GM21367 (cell line): ENCODE measurements around the gene ZNF436.

Experiments used
- ATAC-seq: cut with Tn5 transposase; IDR thresholded peaks from one replicate; pipeline ENCODE4 v1.9.1; 2021; ENCODE audit not compliant: unreplicated experiment

Gene ZNF436

DNA sequence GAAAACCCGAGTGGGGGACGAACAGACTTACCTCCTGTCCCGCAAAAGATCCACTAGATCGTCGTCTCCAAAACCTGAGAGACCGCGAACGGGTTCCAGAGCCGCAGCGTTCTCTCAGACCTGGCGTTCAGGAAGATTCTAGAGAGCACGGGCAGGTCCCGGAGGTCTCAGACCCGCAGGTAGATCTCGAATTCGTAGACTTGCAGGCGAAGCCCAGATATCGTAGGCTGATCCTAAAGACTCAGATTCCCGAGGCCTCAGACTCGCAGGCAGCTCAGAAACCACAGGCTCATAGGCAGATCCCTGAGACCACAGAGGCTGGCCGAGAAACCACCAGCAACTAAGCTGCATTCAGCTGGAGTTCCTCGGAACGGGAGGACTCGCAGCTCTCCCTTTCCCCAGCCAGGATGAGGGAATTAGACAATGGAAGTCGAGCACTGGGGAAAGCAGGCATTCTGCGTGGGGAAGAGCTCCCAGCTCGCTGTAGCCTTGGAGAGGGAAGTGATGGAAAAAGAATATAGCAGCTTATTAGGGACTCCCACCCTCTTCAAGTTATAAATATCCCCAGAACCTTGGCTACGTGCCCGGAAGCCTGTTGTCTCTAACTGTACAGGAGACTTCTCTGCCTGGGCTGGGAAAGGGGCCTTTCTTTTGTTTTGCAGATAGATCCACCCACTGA lies at the start of gene ZNF436:
Gene ZNF436 (minus strand): TSS at position 502 of the 679 bp plus-strand sequence. CDS start 1,831 bp downstream, outside the sequence.
- ATAC-seq, result no peak

DNA sequence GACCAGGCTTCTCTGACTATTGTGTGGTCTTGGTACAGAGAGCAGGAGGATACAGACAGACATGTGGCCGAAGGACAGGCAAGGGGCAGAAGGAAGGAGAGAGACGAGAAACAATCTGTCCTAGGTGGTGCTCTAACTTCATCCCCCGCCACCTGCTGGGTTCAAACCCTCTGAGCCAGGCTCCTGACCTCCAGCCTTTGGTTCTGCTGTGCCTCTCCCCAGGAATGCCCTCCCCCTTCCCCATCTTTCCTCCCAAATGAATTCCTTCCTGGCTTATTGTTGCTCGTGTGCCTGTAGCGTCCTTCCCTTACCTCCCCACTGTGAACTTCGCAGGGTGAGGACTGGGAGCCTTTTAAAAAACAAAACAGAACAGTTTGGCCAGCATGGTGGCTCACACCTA lies 49.5 kb upstream of the ZNF436 start:
- no peak for ATAC-seq

DNA sequence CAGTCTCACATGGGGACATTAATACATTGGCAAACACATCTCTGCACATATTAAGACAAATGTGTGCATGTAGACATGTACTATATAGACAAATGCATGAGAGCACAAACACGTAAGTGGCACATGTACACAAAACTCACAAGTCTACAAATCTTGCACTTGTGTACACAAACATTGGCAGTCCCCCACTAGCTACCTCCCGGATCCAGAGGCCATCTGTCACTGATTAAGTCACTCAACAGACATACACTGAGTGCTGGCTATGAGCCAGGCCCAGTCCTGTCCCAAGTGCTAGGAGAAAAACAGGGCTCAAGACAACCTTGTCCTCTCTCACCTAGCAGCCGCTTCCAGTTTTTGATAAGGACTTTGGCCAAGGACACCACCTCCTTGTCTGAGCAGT lies 47.9 kb upstream of the ZNF436 start:
- ATAC-seq, result no peak

DNA sequence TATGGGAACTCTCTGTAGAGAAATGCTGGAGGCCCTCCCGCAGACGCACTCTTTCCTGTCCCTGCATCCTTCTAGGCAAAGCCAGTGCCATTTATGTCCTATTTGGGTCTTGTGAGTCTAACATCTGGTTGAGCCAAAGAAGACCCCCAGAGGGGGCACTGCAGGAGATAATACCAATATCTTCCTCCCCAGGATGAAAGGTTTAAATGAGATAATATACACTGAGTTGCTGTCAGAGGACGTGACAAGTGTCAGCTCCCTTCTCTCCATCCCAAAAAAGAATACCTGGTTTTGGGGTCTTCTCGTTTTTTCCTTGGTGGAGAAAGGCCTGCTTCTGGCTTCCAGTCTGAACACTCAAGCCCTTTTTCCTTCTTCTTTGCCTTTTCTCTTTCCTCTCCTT lies 47.3 kb upstream of the ZNF436 start:
- ATAC-seq, result no peak

GRCh38 chr1:23408797-23409290 lies 39.2 kb upstream of the ZNF436 start:
- no peak for ATAC-seq

- no peak for ATAC-seq
Observed at GRCh38 chr1:23407016-23407630, 37.5 kb upstream of the ZNF436 start.

DNA sequence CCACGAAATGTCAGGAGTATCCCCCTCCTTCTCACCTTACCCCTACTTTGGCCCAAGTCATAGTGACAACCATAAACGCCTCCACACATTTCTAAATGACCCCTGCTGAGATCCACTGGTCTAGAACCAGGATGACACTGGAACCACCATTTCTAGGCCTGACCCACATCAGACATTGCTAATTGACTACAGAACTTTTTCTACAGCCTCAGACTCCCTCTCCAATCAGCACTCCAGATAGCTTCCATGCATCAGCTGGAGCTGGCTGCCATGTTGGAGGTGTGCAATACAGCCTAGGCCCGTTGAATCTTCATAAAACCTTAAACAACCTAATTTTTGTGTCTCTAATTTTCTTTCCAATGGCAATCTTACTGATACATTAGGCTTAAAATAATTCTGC lies 36.3 kb upstream of the ZNF436 start:
- no peak for ATAC-seq

DNA sequence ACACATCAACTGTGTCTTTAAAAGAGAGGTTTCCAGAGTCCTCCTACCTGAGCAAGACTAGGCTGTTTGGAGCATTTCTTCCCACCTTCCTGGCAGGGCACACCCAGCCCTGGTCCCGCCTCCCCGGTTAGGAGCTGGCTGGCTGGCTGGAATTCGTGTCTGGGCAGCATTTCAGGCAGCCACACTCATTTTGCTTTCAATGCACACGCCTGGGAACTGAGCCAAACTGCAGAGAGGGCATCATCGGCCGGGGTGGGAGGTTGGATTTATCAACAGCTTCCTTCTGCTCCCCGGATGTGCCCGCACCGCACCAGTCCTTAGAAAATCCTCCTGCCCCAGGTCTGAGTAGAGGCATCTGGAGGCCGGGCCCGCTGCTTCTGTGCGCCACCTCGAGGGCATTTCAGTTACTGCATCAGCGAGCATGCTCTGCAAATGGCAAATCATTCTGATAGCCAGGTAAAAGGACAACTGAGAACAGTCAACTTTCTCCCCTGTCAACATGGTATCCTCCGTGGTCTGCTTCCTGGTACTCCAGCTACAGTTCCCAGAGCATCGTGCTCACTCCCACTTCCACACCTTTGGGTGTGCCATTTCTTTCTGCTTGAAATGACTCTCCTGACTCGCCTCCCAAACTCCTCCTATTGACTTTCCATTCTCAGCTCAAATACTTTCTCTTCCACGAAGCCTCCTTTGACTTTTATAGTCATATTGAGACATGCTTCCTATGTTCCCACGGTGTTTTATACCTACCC lies 34.3 kb upstream of the ZNF436 start:
- no peak for ATAC-seq

- ATAC-seq, result no peak
Observed at GRCh38 chr1:23403355-23403734, 33.7 kb upstream of the ZNF436 start.

GRCh38 chr1:23403038-23403336 lies 33.4 kb upstream of the ZNF436 start:
- no peak for ATAC-seq

DNA sequence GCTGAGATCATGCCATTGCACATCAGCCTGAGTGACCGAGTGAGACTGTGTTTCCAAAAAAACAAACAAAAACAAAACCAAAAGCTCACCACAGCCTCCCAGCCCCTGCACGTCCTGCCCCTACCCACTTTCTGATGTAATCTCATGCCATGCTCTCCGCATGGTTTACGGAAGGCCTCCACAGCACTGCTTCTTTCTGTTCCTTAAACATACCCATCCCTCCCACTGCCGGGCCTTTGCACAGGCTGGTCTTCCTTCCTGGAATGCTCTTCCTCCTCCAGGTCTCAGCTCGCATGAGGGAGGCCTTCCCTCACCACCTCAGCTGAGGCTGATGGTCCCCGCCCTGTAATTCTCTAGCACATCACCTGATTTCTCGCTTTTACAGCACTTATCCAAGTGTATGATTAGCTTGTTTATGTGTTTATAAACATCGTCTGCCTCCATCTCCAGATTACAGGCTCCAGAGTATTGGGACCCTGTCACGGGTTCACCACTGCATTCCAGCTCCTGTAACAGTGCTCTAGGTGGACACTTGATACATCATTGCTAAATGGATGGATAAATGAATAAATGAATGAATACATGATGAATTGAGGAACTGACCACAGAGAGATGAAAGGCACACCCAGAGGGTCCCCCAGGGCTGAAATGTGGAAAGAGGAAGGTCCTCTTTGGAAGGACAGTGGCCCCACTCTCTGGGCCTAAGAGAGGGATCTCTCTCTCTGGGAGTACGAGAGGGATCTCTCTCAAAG lies 32.8 kb upstream of the ZNF436 start:
- no peak for ATAC-seq

DNA sequence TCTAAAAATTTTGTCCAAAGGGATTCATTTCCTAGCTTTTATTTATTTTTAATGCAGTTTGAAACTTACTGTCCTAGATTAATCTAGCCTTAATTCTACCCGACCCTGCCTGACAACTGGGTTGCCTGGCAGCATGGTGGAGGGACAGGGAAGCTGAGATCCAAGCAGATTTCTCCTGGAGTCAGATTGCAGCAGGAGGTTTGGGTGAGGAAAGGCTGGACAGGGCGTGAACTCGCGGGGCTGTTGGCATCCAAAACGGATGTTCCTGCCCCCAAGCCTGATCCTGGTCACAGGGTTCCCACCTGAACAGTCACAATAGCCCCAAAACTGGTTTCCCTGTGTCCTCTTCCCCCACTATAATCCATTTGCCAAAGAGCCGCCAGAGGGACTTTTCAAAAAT lies 31.7 kb upstream of the ZNF436 start:
- ATAC-seq, result no peak

DNA sequence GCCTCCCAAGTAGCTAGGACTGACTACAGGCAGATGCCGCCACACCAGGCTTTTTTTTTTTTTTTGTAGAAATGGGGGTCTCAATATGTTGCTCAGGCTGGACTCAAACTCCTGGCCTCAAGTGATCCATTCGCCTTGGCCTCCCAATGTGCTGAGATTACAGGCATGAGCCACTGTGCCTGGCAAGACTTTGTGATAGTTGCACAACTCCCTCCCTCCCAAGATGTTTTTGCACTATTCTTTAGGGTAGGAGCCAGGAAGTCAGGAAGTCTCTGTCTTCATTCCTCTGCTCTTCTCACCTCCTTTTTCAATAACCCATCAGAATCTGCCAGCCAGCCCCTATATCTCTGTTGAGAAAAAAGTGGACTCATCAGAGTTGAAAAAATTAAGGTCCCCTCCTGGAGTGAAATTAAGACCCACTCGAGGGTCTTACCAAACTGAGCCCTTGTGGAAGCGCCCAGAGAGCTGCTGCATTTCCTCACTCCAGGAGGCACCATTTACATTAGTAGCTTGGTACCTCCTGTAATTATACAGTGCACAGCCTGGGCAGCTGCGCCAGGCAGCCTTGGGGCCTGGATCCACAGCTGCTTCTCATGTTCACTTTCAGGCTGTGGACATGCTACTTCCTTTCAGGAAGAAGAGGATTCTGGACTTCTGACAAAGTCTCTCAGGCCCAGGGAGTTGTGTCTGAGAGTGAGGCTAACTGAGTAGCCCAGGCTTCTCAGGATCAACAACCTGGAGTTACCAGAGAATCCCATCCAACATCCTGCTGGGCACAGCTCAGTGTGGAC lies 30.9 kb upstream of the ZNF436 start:
- no peak for ATAC-seq

GRCh38 chr1:23399229-23399628 lies 29.6 kb upstream of the ZNF436 start:
- no peak for ATAC-seq

DNA sequence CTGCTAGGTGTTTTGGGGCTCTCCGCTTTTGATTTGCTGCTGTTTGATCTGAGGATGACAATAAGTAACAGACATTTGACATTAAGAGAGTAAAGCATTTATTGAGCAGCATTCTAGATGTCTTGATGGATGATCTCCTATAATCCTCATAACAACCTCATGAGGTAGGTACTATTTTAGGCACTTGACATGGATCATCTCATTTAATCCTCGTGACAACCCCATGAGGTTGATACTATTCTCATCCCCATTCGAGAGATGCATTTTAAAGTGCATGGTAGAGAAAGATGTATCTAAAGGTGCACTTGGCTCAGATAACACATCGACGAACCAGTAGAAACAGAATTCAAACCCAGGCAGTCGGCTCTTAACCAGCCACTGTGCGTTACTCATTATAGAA lies 28.3 kb upstream of the ZNF436 start:
- ATAC-seq, result no peak

GRCh38 chr1:23396380-23396779 lies 26.7 kb upstream of the ZNF436 start:
- no peak for ATAC-seq

GRCh38 chr1:23395849-23396248 lies 26.2 kb upstream of the ZNF436 start:
- no peak for ATAC-seq

DNA sequence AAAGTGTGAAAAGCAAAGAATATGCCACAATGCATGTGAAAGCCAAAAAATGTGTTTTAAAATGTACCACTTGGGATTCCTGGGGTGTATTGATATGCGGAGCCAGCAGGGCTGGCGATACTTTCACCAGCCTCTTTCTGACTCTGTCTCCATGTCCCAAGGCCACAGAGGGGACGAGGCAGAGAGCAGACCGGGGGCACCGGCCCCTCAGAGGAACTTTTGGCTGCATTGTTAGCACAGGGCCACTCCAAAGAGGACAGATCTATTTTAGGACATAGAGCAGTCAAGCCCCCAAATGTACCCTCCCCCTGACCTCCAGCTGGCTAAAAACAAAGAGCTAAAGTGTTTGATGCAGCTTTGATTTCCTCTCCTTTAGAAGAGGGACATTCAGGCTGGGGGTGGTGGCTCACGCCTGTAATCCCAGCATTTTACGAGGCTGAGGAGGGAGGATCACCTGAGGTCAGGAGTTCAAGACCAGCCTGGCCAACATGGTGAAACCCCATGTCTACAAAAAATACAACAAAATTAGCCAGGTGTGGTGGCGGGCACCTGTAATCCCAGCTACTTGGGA lies 25.6 kb upstream of the ZNF436 start:
- ATAC-seq, result no peak

DNA sequence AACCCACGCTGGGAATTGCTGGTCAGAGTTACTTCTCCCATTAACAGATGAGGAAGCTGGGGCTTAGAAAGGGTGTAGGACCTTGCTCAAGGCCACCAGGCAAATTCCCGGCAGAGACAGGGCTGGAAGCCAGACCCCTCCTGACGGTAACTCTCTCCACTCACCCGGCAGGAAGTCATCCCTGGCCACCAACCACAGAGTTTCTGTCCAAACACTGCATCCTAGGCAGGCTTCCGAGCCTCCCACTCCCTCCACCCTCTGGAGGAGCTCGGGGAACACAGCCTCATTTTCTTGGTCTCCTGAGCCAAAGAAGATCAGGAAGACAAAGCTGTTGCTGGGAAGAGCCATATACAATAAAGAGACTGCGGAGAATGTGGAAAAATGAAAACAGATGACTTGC lies 25.0 kb upstream of the ZNF436 start:
- no peak for ATAC-seq

DNA sequence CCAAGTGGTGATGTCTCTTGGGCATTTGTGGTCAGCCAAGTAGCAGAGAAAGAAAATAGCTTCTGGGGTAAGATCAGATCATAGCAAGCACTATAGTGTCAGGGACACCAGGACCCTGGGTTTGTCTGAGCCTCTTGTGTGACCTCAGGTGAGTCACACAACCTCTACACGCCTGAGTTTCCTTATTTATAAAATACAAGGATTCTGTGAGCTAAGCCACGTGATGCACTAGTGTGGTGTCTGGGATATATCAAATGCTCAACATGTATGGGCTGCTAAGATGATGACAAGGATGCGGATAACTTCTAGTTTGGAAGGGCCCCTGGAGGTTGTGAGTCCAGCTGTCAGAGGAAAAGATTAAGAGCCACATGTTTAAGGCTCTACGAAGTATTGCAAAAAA lies 24.5 kb upstream of the ZNF436 start:
- no peak for ATAC-seq
